NT2/D1 (cell line): Measurements from ENCODE around the gene LRRC51.
A peak's percentile ranks its signal among the peaks of the same experiment; 100 is the strongest.

Source experiments
- DNase-seq: peaks from one replicate; pipeline ENCODE4 v3.0.0-alpha.2; 2011; ENCODE audit warnings: low read depth, low spot score
- H3K27me3 ChIP-seq: 2 replicates; pipeline ENCODE4 v1.6.0; 2011; ENCODE audit warnings: mild to moderate bottlenecking; ENCODE audit not compliant: insufficient read length, insufficient read depth
- H3K36me3 ChIP-seq: 2 replicates; pipeline ENCODE4 v1.6.1; 2011; ENCODE audit warnings: mild to moderate bottlenecking, low read length, mixed read lengths; ENCODE audit not compliant: insufficient read depth, insufficient read length
- H3K4me1 ChIP-seq: 2 replicates; pipeline ENCODE4 v1.5.1; 2011; ENCODE audit not compliant: insufficient read depth, insufficient read length
- H3K4me3 ChIP-seq: 2 replicates; pipeline ENCODE4 v1.5.1; 2011; ENCODE audit warnings: low read depth; ENCODE audit not compliant: insufficient read length
- H3K9ac ChIP-seq: 2 replicates; pipeline ENCODE4 v1.6.0; 2011; ENCODE audit warnings: low read depth; ENCODE audit not compliant: insufficient read length
- H3K9me3 ChIP-seq: 2 replicates; pipeline ENCODE4 v1.5.1; 2011; ENCODE audit warnings: mild to moderate bottlenecking, low read length; ENCODE audit not compliant: insufficient read depth
- SUZ12 ChIP-seq: IDR thresholded peaks from 2 replicates; pipeline ENCODE4 v1.6.1; 2011; ENCODE audit not compliant: insufficient read length, insufficient read depth; ENCODE audit errors: extremely low read depth
- YY1 ChIP-seq: IDR thresholded peaks from 2 replicates; pipeline ENCODE4 v1.6.1; 2011; ENCODE audit not compliant: insufficient read length, insufficient read depth
- ZNF274 ChIP-seq: IDR thresholded peaks from 2 replicates; pipeline ENCODE4 v1.6.1; 2011; ENCODE audit warnings: mild to moderate bottlenecking, low read depth, low read length

Gene LRRC51

DNA sequence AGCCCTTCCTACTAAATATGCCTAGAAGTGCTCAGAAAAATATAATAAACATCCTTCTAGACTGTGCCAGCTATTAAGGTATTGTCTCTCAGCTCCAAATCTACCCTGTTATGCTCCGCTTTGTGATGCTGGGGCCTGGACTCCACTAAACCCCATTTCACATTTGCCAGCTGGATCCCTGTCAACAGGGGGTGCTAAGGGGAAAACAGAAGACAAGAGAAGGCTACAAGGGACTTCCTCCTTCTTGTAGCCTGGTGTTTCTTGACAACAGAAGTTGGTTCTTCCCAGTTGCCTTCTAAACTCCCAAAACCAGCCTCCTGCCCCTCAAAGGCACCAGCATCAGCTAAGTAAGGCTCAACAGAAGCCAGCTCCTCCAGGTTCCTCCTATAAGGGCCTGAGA lies 5.5 kb upstream of the LRRC51 start:
- no peaks in the 10 kb centered on the region for H3K27me3 ChIP-seq
- peak; percentile 13 for DNase-seq
- H3K4me3 ChIP-seq, result no peak overlapping the region
- peaks cover 3% of the 10 kb centered on the region for H3K36me3 ChIP-seq
- H3K9me3 ChIP-seq, result no peaks in the 10 kb centered on the region
- H3K9ac ChIP-seq, result no peak overlapping the region
- TF ChIP-seq YY1, result no peak
- no peak for TF ChIP-seq SUZ12
- peaks cover 4% of the 10 kb centered on the region for H3K4me1 ChIP-seq

DNA sequence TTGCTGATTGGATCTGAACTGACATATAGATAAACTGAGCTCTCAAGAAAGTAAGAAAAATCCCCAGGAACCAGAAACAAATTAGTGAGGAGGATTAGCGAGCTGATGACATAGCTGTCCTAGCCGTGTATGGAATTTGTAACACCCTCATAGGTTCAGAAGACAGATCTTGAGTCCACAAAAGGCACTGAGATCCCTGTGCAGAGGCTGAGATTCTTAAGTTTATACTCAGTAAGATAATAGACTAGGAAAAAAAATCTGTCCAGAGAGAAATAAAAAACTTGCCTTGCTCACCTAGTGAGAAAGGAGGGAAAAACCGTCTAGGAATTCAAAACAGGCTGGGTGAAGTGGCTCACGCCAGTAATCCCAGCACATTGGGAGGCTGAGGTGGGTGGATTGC lies 4.9 kb upstream of the LRRC51 start:
- Histone ChIP-seq H3K4me1 (peaks cover 2% of the 10 kb centered on the region), H3K36me3 (peaks cover 3% of the 10 kb centered on the region), H3K27me3 (no peaks in the 10 kb centered on the region), H3K9me3 (no peaks in the 10 kb centered on the region), H3K4me3 (no peak overlapping the region), H3K9ac (no peak overlapping the region)
- TF ChIP-seq YY1, result no peak
- no peak for TF ChIP-seq SUZ12
- TF ChIP-seq ZNF274, result no peak
- no peak for DNase-seq

DNA sequence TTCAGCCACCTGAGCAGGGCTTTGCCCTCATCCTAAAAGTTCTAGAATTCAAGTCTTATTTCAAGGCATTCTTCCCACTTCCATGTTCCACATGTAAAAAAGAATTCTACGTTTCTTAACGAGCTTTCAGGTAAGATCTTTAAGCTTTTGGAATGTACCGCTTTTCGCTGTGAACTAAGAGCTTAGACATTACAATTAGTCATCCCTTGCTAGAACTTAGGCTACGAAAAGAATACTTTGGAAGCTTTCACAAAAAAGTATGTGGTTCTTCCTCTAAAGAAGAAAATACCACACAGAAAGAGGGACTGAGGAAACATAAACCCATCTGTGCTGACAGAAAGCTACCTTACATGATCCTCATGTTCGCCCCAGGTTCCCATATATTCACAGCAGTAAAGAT lies 2.2 kb upstream of the LRRC51 start:
- Histone ChIP-seq H3K36me3 (peaks cover 3% of the 10 kb centered on the region), H3K27me3 (no peaks in the 10 kb centered on the region), H3K4me1 (no peaks in the 10 kb centered on the region), H3K9me3 (no peaks in the 10 kb centered on the region), H3K4me3 (peak overlapping the region; percentile 1), H3K9ac (no peak overlapping the region)
- TF ChIP-seq ZNF274 (no peak), YY1 (no peak), SUZ12 (no peak)
- DNase-seq, result no peak

DNA sequence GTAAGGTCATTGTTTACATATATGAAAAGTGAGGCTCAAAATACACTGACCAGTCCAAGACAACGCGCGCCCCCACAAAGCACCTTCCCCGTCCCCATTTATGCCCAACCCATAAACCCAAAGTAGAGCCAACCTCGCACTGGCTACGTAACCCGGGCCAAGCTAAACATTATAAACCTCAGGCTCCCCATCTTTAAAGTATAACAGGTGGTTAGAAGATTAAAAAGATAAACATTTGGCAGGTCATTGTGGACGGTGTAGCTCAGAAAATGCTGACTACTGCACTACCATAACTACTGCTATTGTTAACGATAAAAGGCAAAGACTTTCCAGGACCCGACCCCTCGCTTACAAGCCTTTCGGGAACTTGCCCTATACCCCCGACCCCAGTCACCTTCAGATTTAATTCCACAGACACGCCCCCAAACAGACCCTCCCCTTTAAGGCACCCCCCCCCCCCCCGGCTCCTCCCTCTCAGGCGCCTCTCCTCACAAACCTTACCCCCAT lies 778 bp upstream of the LRRC51 start:
- H3K9me3 ChIP-seq, result no peaks in the 10 kb centered on the region
- no peaks in the 10 kb centered on the region for H3K27me3 ChIP-seq
- H3K4me3 ChIP-seq, result peak overlapping the region; percentile 71
- peaks cover 3% of the 10 kb centered on the region for H3K36me3 ChIP-seq
- TF ChIP-seq SUZ12, result no peak
- no peak for TF ChIP-seq YY1
- TF ChIP-seq ZNF274, result no peak
- H3K4me1 ChIP-seq, result no peaks in the 10 kb centered on the region
- H3K9ac ChIP-seq, result peak overlapping the region; percentile 89
- DNase-seq, result no peak

DNA sequence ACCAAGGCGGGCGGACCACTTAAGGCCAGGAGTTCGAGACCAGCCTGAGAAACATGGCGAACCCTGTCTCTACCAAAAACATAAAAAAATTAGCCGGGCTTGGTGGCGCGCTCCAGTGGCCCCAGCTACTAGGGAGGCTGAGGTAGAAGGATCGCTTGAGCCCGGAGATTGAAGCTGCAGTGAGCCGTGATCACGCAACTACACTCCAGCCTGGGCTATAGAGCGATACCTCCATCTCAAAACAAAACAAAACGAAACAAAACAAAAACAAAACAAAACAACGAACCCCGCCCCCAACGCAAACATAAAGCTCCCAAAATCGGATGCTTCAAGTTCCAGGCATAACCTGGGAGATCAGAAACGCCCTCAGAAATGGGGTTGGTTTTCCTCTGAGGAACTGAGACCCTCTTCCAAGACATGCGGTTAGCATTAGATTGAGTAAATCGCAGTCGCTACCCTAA lies 564 bp downstream of the LRRC51 start:
- TF ChIP-seq YY1, result no peak
- no peak for TF ChIP-seq SUZ12
- no peak for TF ChIP-seq ZNF274
- Histone ChIP-seq H3K9ac (no peak overlapping the region), H3K4me1 (no peaks in the 10 kb centered on the region), H3K4me3 (peak overlapping the region; percentile 27), H3K36me3 (peaks cover 5% of the 10 kb centered on the region), H3K27me3 (no peaks in the 10 kb centered on the region), H3K9me3 (no peaks in the 10 kb centered on the region)
- no peak for DNase-seq

DNA sequence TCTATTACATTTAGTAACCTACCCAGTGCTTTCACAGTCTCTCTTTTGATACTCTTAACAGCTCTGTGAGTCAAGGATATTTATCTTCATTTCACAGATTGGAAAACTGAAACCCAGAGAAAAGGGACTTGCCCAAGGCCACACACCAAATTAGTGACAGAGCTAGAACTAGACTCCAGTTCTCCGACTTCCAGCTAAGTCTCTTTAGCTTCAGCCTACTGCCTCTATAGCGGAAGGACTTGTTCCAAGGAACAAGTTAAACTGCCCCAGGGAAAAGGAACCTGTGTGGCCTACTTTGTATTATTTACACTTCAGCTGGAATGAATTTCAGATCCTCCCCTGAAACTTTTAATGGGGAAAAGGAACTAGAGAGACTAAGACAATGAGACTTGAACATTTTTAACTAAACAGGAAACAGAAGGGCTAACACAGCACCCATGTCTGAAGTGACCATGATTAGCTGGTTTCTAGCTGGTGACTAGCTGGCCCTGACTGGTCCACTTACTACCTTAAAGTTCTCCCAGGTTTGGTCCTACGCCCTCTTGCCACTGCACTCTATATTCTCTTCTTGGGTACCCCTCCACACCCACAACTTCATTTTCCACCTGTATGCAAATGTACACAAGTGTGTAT lies 1.3 kb downstream of the LRRC51 start:
- no peak for TF ChIP-seq ZNF274
- no peak for TF ChIP-seq YY1
- no peak for TF ChIP-seq SUZ12
- H3K27me3 ChIP-seq, result no peaks in the 10 kb centered on the region
- H3K4me3 ChIP-seq, result no peak overlapping the region
- no peaks in the 10 kb centered on the region for H3K9me3 ChIP-seq
- no peak for DNase-seq
- peaks cover 5% of the 10 kb centered on the region for H3K36me3 ChIP-seq
- no peaks in the 10 kb centered on the region for H3K4me1 ChIP-seq
- H3K9ac ChIP-seq, result no peak overlapping the region

DNA sequence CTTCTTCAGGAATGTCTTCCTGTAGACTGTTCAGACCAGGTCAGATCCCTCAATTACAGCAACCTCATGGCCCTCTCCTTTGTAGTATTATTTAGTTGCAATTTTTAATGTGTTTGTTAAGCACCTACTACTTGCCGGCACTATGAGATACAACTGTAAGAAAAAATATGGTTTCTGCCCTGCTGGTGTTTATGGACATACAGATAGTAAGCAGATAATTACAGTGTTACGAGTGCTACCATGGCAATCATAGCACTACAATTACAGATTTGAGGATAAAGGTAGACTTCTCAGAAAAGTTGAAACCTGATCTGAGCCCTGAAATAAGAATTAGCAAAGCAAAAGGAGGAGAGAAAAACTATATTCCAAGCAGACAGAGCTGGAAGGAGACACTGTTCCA lies 2.8 kb downstream of the LRRC51 start:
- no peaks in the 10 kb centered on the region for H3K27me3 ChIP-seq
- no peak for DNase-seq
- H3K9me3 ChIP-seq, result no peaks in the 10 kb centered on the region
- H3K36me3 ChIP-seq, result peaks cover 13% of the 10 kb centered on the region
- TF ChIP-seq SUZ12, result no peak
- TF ChIP-seq ZNF274, result no peak
- no peak for TF ChIP-seq YY1
- H3K9ac ChIP-seq, result no peak overlapping the region
- H3K4me1 ChIP-seq, result no peaks in the 10 kb centered on the region
- no peak overlapping the region for H3K4me3 ChIP-seq
